NT2/D1 (cell line): ENCODE results near the gene BRAT1.

ENCODE experiments used
- SUZ12 ChIP-seq: IDR thresholded peaks from 2 replicates; pipeline ENCODE4 v1.6.1; 2011; ENCODE audit not compliant: insufficient read length, insufficient read depth; ENCODE audit errors: extremely low read depth
- YY1 ChIP-seq: IDR thresholded peaks from 2 replicates; pipeline ENCODE4 v1.6.1; 2011; ENCODE audit not compliant: insufficient read length, insufficient read depth
- ZNF274 ChIP-seq: IDR thresholded peaks from 2 replicates; pipeline ENCODE4 v1.6.1; 2011; ENCODE audit warnings: mild to moderate bottlenecking, low read depth, low read length

- TF ChIP-seq ZNF274 (no peak), SUZ12 (no peak), YY1 (no peak)
Measured at GRCh38 chr7:2504889-2505375, 50.4 kb downstream of the BRAT1 start.
